ENCODE measurements around the gene DDX42. TPM values are rescaled to one million over a fixed set of nuclear protein-coding genes. Genes with fewer than 3 reads are reported as not detected.
A peak's percentile ranks its signal among the peaks of the same experiment; 100 is the strongest.

DDX42 gene
- total RNA-seq, 1 experiment from 2014 or later, result 37.7 TPM

- H3K36me3 ChIP-seq, result peaks cover 95% of the 10 kb centered on the region
- no peaks in the 10 kb centered on the region for H3K9me3 ChIP-seq
- DNase-seq, result no peak
- H3K4me3 ChIP-seq, result no peak overlapping the region
- H3K27me3 ChIP-seq, result no peaks in the 10 kb centered on the region
Measured at GRCh38 chr17:63809970-63810369, 36.0 kb downstream of the DDX42 start.

DNA sequence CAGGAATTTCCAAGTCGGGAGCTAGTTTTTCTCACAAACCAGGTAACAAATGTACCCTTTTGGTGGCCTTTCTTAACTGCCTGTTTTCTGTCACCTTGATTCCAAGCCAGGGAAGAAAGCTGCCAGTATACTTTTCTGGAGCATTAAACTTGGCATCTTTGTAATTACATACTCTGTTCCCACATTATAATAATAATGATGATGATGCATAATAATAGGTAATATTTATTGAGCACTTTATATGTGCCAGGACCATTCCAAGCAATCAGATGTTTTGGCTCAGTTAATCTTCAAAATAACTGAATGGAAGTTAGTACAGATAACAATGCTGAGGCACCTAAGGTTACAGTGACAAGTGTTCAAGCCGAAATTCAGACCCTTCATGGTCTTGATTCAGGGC is 42.2 kb downstream of the DDX42 start:
- H3K27me3 ChIP-seq, result no peaks in the 10 kb centered on the region
- no peak overlapping the region for H3K4me3 ChIP-seq
- no peaks in the 10 kb centered on the region for H3K9me3 ChIP-seq
- peaks cover 94% of the 10 kb centered on the region for H3K36me3 ChIP-seq
- DNase-seq, result no peak

- no peak overlapping the region for H3K4me3 ChIP-seq
- peaks cover 94% of the 10 kb centered on the region for H3K36me3 ChIP-seq
- H3K27me3 ChIP-seq, result no peaks in the 10 kb centered on the region
- no peaks in the 10 kb centered on the region for H3K9me3 ChIP-seq
- DNase-seq, result no peak
Measured at GRCh38 chr17:63816669-63817068, 42.7 kb downstream of the DDX42 start.

GRCh38 chr17:63817736-63818385 is 43.9 kb downstream of the DDX42 start:
- H3K9me3 ChIP-seq, result no peaks in the 10 kb centered on the region
- H3K36me3 ChIP-seq, result peaks cover 94% of the 10 kb centered on the region
- no peak overlapping the region for H3K4me3 ChIP-seq
- no peak for DNase-seq
- H3K27me3 ChIP-seq, result no peaks in the 10 kb centered on the region

DNA sequence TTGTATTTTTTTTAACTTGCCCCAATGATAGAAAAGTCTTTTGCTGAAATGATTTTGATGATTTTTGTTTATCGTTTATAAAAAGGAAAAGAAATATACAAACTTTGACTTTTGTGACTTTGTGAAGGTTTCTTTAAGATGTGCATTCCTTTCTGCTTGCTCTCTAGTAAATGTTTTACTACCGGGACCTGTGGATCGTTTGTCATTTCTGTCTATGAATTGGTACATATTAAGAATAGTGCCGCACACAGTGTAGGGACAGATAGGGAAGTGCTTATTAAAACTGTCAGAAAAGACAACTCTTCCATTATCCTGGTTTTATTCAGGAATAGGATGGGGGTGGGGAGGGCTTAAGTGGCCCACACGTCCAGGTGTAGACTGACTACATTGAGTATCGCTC is 45.2 kb downstream of the DDX42 start:
- DNase-seq, result no peak
- Histone ChIP-seq H3K9me3 (no peaks in the 10 kb centered on the region), H3K27me3 (no peaks in the 10 kb centered on the region), H3K4me3 (no peak overlapping the region), H3K36me3 (peaks cover 96% of the 10 kb centered on the region)

DNA sequence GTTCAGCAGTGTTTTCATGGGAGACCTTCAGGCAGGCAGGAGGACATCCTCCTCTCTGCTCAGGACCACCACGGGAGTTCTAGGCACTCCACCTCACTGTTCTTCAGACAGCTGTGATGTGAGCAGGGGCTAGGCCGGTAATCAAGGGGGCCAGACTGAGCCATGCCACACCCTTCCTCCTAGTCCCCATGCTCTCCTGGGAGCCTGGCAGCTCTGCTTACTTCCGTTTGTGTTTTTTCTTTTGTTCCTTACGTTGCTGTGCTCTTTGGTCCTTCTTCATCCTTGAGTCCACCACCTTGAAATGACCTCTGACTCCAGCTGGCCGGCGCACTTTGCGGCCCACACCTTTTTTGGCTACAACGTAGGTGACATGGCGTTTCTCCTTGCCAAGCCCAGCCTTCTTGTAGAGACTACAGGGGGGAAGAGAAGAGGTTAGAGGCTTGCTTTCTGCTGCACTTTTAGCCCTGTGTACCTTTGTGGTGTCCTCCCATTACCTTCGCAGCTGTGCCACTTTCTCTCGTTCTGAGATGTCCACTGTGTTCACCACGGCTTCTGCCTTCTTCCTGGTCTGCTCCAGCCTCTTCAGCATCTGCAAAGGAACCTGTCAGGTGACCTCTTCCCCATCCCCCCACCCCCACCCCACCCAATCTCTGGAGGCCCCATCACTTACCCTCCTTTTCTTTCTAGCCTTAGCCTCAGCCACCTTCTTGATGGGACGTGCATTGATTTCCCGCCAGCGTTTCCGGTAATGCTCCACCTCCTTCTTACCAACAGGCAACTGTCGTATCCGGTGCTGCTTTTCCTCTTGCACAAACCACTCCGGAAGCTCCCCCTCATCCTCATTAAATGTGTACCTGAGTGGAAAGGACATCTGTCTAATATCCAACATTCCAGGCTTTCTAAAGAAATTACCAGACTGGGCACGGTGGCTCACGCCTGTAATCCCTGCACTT is 45.9 kb downstream of the DDX42 start:
- Histone ChIP-seq H3K9me3 (no peaks in the 10 kb centered on the region), H3K4me3 (no peak overlapping the region), H3K27me3 (no peaks in the 10 kb centered on the region), H3K36me3 (peaks cover 97% of the 10 kb centered on the region)
- no peak for DNase-seq

GRCh38 chr17:63820963-63821561 is 47.1 kb downstream of the DDX42 start:
- H3K9me3 ChIP-seq, result no peaks in the 10 kb centered on the region
- H3K27me3 ChIP-seq, result no peaks in the 10 kb centered on the region
- H3K36me3 ChIP-seq, result peaks cover 97% of the 10 kb centered on the region
- H3K4me3 ChIP-seq, result no peak overlapping the region
- no peak for DNase-seq

- H3K27me3 ChIP-seq, result no peaks in the 10 kb centered on the region
- H3K9me3 ChIP-seq, result no peaks in the 10 kb centered on the region
- peaks cover 93% of the 10 kb centered on the region for H3K36me3 ChIP-seq
- DNase-seq, result no peak
- no peak overlapping the region for H3K4me3 ChIP-seq
Measured at GRCh38 chr17:63821804-63822203, 47.8 kb downstream of the DDX42 start.

- no peak for DNase-seq
- peaks cover 85% of the 10 kb centered on the region for H3K36me3 ChIP-seq
Measured at GRCh38 chr17:63822537-63822936, 48.6 kb downstream of the DDX42 start.

GRCh38 chr17:63823659-63824331 is 49.8 kb downstream of the DDX42 start:
- no peak overlapping the region for H3K4me3 ChIP-seq
- H3K27me3 ChIP-seq, result no peaks in the 10 kb centered on the region
- peaks cover 85% of the 10 kb centered on the region for H3K36me3 ChIP-seq
- no peak for DNase-seq
- no peaks in the 10 kb centered on the region for H3K9me3 ChIP-seq

More at GRCh38 chr17:63822537-63822936, 48.6 kb downstream of the DDX42 start:
- Histone ChIP-seq H3K9me3 (no peaks in the 10 kb centered on the region), H3K27me3 (no peaks in the 10 kb centered on the region), H3K4me3 (no peak overlapping the region)

GRCh38 chr17:63824362-63824761 is 50.4 kb downstream of the DDX42 start:
- peaks cover 85% of the 10 kb centered on the region for H3K36me3 ChIP-seq
- DNase-seq, result no peak

DNA sequence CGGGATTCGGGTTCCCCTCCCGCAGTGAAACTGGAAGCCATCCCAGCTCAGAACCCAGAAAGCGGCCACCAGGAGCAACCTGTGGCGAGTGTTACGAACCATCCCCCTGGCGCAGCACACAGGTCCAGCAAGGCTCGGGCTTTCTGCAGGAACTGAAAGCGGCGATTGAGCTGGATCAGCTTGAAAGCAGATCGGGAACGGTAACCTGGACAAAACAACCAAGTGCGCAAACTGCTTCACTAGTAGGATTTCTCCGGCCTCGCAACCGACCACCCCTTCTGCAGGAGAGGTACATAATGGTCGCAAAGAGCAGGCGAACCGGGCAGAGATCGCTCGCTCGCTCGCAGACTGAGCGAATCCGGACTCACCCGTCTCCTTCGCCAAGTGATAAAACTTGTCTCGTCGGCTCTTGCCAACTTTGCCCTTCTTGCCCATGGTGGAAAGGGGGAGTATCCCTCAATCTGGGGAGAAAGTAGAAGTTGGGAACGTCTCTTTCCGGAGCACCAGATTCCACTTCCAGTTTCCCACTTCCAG is 52.6 kb downstream of the DDX42 start:
- DNase-seq, result no peak
- Histone ChIP-seq H3K4me3 (peak overlapping the region; percentile 92), H3K36me3 (peaks cover 87% of the 10 kb centered on the region), H3K27me3 (no peaks in the 10 kb centered on the region), H3K9me3 (no peaks in the 10 kb centered on the region)

More at GRCh38 chr17:63824362-63824761, 50.4 kb downstream of the DDX42 start:
- Histone ChIP-seq H3K9me3 (no peaks in the 10 kb centered on the region), H3K27me3 (no peaks in the 10 kb centered on the region), H3K4me3 (no peak overlapping the region)

DNA sequence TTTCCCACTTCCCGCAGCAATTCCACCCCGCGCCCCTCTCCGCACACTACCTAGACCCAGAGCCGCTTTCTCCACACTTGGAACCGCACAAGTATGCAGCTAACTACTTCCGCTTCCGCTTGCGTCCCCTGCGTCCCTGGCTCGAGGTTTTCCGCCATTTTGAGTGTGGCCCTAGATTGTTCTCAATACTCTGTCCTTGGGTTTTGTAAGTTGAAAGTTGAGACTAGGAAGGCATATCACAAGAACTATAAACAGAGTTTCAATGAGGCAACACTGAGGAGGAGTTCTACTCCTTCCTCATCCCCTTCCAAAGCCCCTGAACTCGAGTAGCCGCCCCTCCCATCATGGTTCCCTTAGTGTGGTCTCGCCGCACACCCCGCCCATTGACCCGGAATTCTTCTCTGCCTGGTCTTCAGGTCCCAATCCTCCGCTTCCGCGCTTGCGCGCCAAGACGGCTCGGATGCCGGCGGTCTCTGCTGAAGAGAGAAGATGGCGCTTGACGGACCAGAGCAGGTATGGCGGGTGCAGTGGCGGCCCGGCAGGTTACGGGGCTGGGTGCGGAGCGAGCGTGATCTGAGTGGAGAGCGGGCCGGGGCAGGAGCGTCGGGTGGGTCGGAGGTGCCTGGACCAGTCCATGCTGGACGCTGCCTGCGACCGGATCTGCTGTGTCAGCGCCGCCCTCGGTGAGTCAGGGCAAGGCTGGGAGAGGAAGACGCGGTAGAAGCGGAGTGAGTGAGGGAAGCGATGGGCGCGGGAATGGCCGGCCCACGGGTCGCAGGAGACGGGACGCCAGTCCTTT is 53.2 kb downstream of the DDX42 start, which contains the start of the genes FTSJ3 and PSMC5:
FTSJ3 (minus strand) TSS at position 662 of the 799 bp plus-strand sequence. CDS start 761 bp downstream, outside the sequence.
PSMC5 (plus strand) TSS at position 430 of the 799 bp plus-strand sequence; CDS start at position 490, 60 bp downstream.
- no peaks in the 10 kb centered on the region for H3K9me3 ChIP-seq
- peak within 1 kb of the TSS; percentile 92 for H3K4me3 ChIP-seq
- peak; percentile 96 for DNase-seq
- H3K27me3 ChIP-seq, result no peaks in the 10 kb centered on the region
- peaks cover 87% of the 10 kb centered on the region for H3K36me3 ChIP-seq

GRCh38 chr17:63827801-63828221 is 53.8 kb downstream of the DDX42 start:
- H3K4me3 ChIP-seq, result peak overlapping the region; percentile 92
- H3K36me3 ChIP-seq, result peaks cover 87% of the 10 kb centered on the region
- no peaks in the 10 kb centered on the region for H3K27me3 ChIP-seq
- no peak for DNase-seq
- H3K9me3 ChIP-seq, result no peaks in the 10 kb centered on the region

DNA sequence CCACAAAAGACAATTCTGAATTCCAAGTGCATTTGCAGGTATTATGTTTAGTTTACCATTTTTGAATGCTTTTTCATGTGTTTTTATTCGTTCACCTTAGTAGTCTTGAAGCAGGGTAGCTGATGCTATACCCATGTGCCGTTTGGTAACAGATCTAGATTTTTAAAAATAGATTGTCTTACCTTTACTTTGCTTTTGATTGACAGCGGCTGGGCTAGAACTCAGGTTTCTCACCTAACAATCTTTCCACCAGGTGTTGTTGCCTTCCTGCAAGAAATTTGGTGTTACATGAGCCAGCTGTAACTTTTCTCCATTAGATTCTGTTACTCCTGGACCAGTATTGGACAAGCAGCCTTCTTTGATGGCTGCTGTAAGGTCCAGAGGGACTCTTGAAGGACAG is 55.0 kb downstream of the DDX42 start:
- no peak for DNase-seq
- H3K4me3 ChIP-seq, result peak overlapping the region; percentile 92
- H3K9me3 ChIP-seq, result no peaks in the 10 kb centered on the region
- H3K36me3 ChIP-seq, result peaks cover 87% of the 10 kb centered on the region
- no peaks in the 10 kb centered on the region for H3K27me3 ChIP-seq
